A549 (cell line): ENCODE measurements around the gene UNC13C. TPM values are rescaled to one million over a fixed set of nuclear protein-coding genes. Genes with fewer than 3 reads are reported as not detected.

Experiments used
- ATAC-seq, 2 experiments: fragments of 200-7000 bp in 1 of 2; fragments of >200 bp in 1 of 2; cut with Nextera tagmentation in 1 of 2; cut with Tn5 transposase in 1 of 2; 3 replicates each; pipeline versions ENCODE4 v1.8.0 to v1.9.1; 2018 to 2020; ENCODE audit warnings: mild to moderate bottlenecking in 1 of 2, moderate library complexity in 1 of 2
- CTCF ChIA-PET: fragments of 300-600 bp; sonication (Branson Sonifier 250); formaldehyde crosslinking; extraction: SDS; loops from one replicate; lab custom pipeline; 2021; ENCODE audit warnings: antibody characterized with exemption, inconsistent platforms; lab: Yijun Ruan, JAX
- POLR2A ChIA-PET: fragments of 350-600 bp; formaldehyde crosslinking; extraction: SDS; loops from one replicate; lab custom pipeline; 2021; ENCODE audit warnings: antibody characterized with exemption, inconsistent platforms; lab: Yijun Ruan, JAX
- DNase-seq, 2 experiments: peaks; one replicate each; pipeline versions ENCODE4 v3.0.0 to v3.0.0-alpha.2; 2011 to 2016; ENCODE audit warnings: low read depth in 1 of 2, low spot score in 1 of 2
- FAIRE-seq: peaks from 2 replicates; lab custom pipeline; 2011; peaks lifted over from hg19 to GRCh38; lab: Jason Lieb, UNC
- H3K27ac ChIP-seq, 2 experiments: fragments of >200 bp; sonication (Bioruptor Twin); formaldehyde crosslinking; 3 replicates each; pipeline ENCODE4 v1.5.1; 2016 to 2017
- H3K4me1 ChIP-seq: fragments of >200 bp; sonication (Bioruptor Twin); formaldehyde crosslinking; 3 replicates; pipeline ENCODE4 v1.6.1; 2016
- H3K4me2 ChIP-seq: fragments of >200 bp; sonication (Bioruptor Twin); formaldehyde crosslinking; 3 replicates; pipeline ENCODE4 v1.6.1; 2016
- H3K4me3 ChIP-seq: fragments of >200 bp; sonication (Bioruptor Twin); formaldehyde crosslinking; 3 replicates; pipeline ENCODE4 v1.5.1; 2016
- H3K9me3 ChIP-seq: fragments of >200 bp; sonication (Bioruptor Twin); formaldehyde crosslinking; 3 replicates; pipeline ENCODE4 v1.6.1; 2016
- BHLHE40 ChIP-seq: IDR thresholded peaks from 2 replicates; pipeline ENCODE4 v1.6.1; 2012; ENCODE audit warnings: low read depth, low read length, inconsistent platforms
- CEBPB ChIP-seq, 2 experiments: fragments of >200 bp in 1 of 2; sonication (Bioruptor Twin) in 1 of 2; formaldehyde crosslinking in 1 of 2; IDR thresholded peaks; 2 replicates each; pipeline ENCODE4 v1.6.1; 2012 to 2016
- ESRRA ChIP-seq: fragments of 150-350 bp; IDR thresholded peaks from 2 replicates; pipeline ENCODE4 v1.6.1; 2014; ENCODE audit warnings: mild to moderate bottlenecking, low read length, borderline replicate concordance
- FOXS1 ChIP-seq: fragments of 250-450 bp; sonication (Bioruptor Pico); IDR thresholded peaks from 2 replicates; pipeline ENCODE4 v1.5.0; 2020; ENCODE audit warnings: mild to moderate bottlenecking, moderate library complexity
- HDAC2 ChIP-seq: fragments of 200-600 bp; sonication (generic); IDR thresholded peaks from 2 replicates; pipeline ENCODE4 v1.6.1; 2016
- HOXB13 ChIP-seq: fragments of 250-450 bp; sonication (Bioruptor Pico); IDR thresholded peaks from 2 replicates; pipeline ENCODE4 v1.5.0; 2020; ENCODE audit warnings: low read depth, mild to moderate bottlenecking, moderate library complexity
- HOXB5 ChIP-seq: fragments of 250-450 bp; sonication (Bioruptor Pico); IDR thresholded peaks from 2 replicates; pipeline ENCODE4 v1.5.0; 2020; ENCODE audit warnings: mild to moderate bottlenecking, moderate library complexity
- JUNB ChIP-seq: fragments of >200 bp; sonication (Bioruptor Twin); formaldehyde crosslinking; IDR thresholded peaks from 2 replicates; pipeline ENCODE4 v1.6.1; 2016
- KDM1A ChIP-seq: fragments of 200-600 bp; sonication (generic); IDR thresholded peaks from 2 replicates; pipeline ENCODE4 v1.6.1; 2016; ENCODE audit warnings: low read depth, mild to moderate bottlenecking
- MAFK ChIP-seq: fragments of 450-650 bp; IDR thresholded peaks from 2 replicates; pipeline ENCODE4 v1.6.1; 2014; ENCODE audit not compliant: partially characterized antibody
- MAZ ChIP-seq: fragments of 150-350 bp; IDR thresholded peaks from 2 replicates; pipeline ENCODE4 v1.6.1; 2014; ENCODE audit warnings: antibody characterized with exemption, low read depth, low read length, borderline replicate concordance
- NFE2L2 ChIP-seq: fragments of 150-350 bp; conservative IDR thresholded peaks from 2 replicates; pipeline ENCODE4 v1.6.1; 2014; ENCODE audit warnings: low read length
- NPAS2 ChIP-seq: fragments of 250-450 bp; sonication (Bioruptor Pico); IDR thresholded peaks from 2 replicates; pipeline ENCODE4 v1.8.0; 2022; ENCODE audit warnings: mild to moderate bottlenecking, moderate library complexity, borderline replicate concordance
- PHF8 ChIP-seq: fragments of 200-600 bp; sonication (generic); IDR thresholded peaks from 2 replicates; pipeline ENCODE4 v1.6.1; 2016; ENCODE audit warnings: low read depth, mild to moderate bottlenecking, antibody characterized with exemption, moderate library complexity, borderline replicate concordance
- RCOR1 ChIP-seq: fragments of 150-350 bp; IDR thresholded peaks from 2 replicates; pipeline ENCODE4 v1.6.1; 2014; ENCODE audit warnings: antibody characterized with exemption, low read length, low read depth
- RNF2 ChIP-seq: fragments of 200-600 bp; sonication (generic); IDR thresholded peaks from 2 replicates; pipeline ENCODE4 v1.6.1; 2016; ENCODE audit warnings: low read depth, mild to moderate bottlenecking, antibody characterized with exemption, moderate library complexity, borderline replicate concordance
- TP53 ChIP-seq: fragments of 250-450 bp; sonication (Bioruptor Pico); IDR thresholded peaks from 2 replicates; pipeline ENCODE4 v1.5.0; 2021; ENCODE audit warnings: mild to moderate bottlenecking, moderate library complexity
- ZFP36 ChIP-seq: fragments of 450-650 bp; IDR thresholded peaks from 2 replicates; pipeline ENCODE4 v1.6.1; 2014; ENCODE audit warnings: borderline replicate concordance; ENCODE audit not compliant: partially characterized antibody
- ZSCAN20 ChIP-seq: fragments of 250-450 bp; sonication (Bioruptor Pico); IDR thresholded peaks from 2 replicates; pipeline ENCODE4 v1.8.0; 2022; ENCODE audit warnings: mild to moderate bottlenecking, moderate library complexity
- WGBS: methylation state at CpG from one replicate; pipeline ENCODE4 v1.1.6; 2017; ENCODE audit errors: missing lambda C conversion rate; 5-methylcytosine and 5-hydroxymethylcytosine counted together
- polyA plus RNA-seq, 4 experiments: library from polyadenylated mRNA; depleted of rRNA in 3 of 4; stranded (reverse); fragments of >200 nt; fragmentation: RNase III in 1 of 4; extraction: RNeasy Plus Mini Kit Qiagen cat#74134 plus additional on column Dnase treatment in 1 of 4; gene quantifications; 2 replicates in 3 of 4; 3 replicates in 1 of 4; pipeline ENCODE4 v1.2.3, GENCODE V29; 2011 to 2017
- TF ChIP-seq, protein P1 (sequence below): fragments of 450-650 bp; IDR thresholded peaks from 2 replicates; pipeline ENCODE4 v1.6.1; 2014; ENCODE audit warnings: antibody characterized with exemption
- TF ChIP-seq, protein P2 (sequence below): fragments of >200 bp; sonication (Bioruptor Twin); formaldehyde crosslinking; IDR thresholded peaks from 3 replicates; pipeline ENCODE4 v1.6.1; 2016
- TF ChIP-seq, protein P3 (sequence below): IDR thresholded peaks from 2 replicates; pipeline ENCODE4 v1.6.1; 2012; ENCODE audit warnings: low read depth, borderline replicate concordance

Gene UNC13C
- polyA plus RNA-seq, 2 of the 4 experiments (the other 2 are of a cell fraction) = 0.01 to 0.04 TPM

DNA sequence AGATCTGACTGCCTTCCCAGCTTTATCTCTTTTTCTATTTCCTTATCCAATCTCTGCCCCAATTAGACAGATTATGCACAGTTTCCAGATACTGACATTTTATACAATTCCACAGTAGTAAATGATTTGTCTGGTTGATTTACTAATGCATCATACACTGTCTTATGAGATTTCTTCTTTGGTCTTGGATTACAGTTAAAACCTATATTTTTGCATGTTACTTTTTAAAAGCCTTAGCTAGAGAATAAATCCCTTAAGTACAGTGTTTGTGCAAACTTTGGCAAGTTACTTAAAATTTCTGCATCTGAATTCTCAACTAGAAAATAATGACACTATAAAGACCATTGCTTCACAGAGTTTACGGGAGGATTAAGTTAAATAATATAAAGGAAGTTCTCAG is 6.0 kb downstream of the UNC13C start:
- Histone ChIP-seq H3K27ac (no peak overlapping the region), H3K9me3 (no peaks in the 10 kb centered on the region), H3K4me2 (no peak overlapping the region), H3K4me3 (no peak overlapping the region)
- no peak for ATAC-seq
- WGBS = 59% methylated on average over 1 of the region's 1 CpG
- POLR2A ChIA-PET = no interaction called here
- CTCF ChIA-PET = no interaction called here
- no peak for DNase-seq
- no peak for FAIRE-seq
- TF ChIP-seq RNF2 = no peak
- no peak for TF ChIP-seq MAFK
- TF ChIP-seq JUNB = no peak
- TF ChIP-seq ZFP36 = no peak
- TF ChIP-seq, protein P1, sequence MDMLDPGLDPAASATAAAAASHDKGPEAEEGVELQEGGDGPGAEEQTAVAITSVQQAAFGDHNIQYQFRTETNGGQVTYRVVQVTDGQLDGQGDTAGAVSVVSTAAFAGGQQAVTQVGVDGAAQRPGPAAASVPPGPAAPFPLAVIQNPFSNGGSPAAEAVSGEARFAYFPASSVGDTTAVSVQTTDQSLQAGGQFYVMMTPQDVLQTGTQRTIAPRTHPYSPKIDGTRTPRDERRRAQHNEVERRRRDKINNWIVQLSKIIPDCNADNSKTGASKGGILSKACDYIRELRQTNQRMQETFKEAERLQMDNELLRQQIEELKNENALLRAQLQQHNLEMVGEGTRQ = no peak
- TF ChIP-seq, all 56 proteins: peak for 0
- H3K4me1 ChIP-seq = 0 out of 3 replicates have a peak, but pooled peaks cover 4% of the 10 kb centered on the region

DNA sequence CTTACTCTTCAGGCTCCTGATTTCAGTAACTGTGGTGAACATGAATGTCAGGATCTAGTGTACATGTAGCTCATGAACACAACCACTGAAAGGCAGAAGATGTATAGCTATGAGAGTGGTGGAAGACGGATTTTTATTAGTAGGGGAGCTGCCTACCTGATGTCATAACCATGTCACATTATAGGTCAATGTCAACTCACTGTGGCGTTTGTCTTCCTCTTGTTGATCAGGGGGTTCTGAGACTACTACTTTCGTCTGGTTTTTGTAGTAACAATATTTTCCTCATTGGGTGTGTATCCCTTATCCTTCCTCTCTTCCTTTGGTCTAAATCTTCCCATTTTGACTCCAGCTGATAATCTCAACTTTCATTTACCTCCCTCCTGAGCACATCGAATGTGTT is 7.3 kb downstream of the UNC13C start:
- TF ChIP-seq TP53 (no peak), PHF8 (no peak), MAZ (no peak), NFE2L2 (no peak), FOXS1 (CRISPR knock-in tag) (no peak), RCOR1 (no peak), ESRRA (no peak), CEBPB (IDR thresholded peaks at IDR 0.05) (no peak), HOXB13 (no peak)
- TF ChIP-seq, protein P1 = no peak
- TF ChIP-seq, protein P2, sequence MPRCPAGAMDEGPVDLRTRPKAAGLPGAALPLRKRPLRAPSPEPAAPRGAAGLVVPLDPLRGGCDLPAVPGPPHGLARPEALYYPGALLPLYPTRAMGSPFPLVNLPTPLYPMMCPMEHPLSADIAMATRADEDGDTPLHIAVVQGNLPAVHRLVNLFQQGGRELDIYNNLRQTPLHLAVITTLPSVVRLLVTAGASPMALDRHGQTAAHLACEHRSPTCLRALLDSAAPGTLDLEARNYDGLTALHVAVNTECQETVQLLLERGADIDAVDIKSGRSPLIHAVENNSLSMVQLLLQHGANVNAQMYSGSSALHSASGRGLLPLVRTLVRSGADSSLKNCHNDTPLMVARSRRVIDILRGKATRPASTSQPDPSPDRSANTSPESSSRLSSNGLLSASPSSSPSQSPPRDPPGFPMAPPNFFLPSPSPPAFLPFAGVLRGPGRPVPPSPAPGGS = no peak
- H3K4me1 ChIP-seq = 0 out of 3 replicates have a peak, but pooled peaks cover 4% of the 10 kb centered on the region
- WGBS = 36% methylated on average over 4 of the region's 4 CpGs
- H3K4me2 ChIP-seq = no peak overlapping the region
- FAIRE-seq = no peak
- H3K9me3 ChIP-seq = no peaks in the 10 kb centered on the region
- no peak overlapping the region for H3K4me3 ChIP-seq
- DNase-seq = no peak
- CTCF ChIA-PET = no interaction called here
- ATAC-seq = no peak
- H3K27ac ChIP-seq = no peak overlapping the region
- POLR2A ChIA-PET = no interaction called here

DNA sequence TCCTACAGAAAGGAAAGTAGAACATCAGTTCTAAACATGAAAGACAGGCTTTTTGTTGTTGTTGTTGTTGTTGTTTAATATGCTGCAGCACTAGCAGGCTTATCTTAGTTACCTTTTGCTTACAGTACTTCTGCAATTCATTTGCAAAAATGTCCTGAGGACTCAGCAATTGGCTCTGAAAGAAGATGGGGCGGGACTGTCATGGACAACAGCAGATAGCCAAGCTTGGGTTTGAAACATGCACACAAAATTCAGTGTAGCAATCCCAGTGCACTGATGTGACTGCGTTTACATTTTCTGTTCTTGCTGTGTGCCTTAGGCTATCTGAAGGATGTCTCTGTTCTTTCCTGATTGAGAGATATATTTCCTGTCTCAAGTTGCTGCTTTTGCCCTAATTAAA is 9.2 kb downstream of the UNC13C start:
- no peak overlapping the region for H3K27ac ChIP-seq
- CTCF ChIA-PET = no interaction called here
- no peak for TF ChIP-seq NPAS2
- no peak for TF ChIP-seq HOXB5 (CRISPR knock-in tag)
- no peak for TF ChIP-seq ZSCAN20 (CRISPR knock-in tag)
- TF ChIP-seq, all 56 proteins: peak for 0
- 36% methylated on average over 2 of the region's 2 CpGs for WGBS
- ATAC-seq (no peak), DNase-seq (no peak), FAIRE-seq (no peak)
- Histone ChIP-seq H3K4me1 (0 out of 3 replicates have a peak, but pooled peaks cover 4% of the 10 kb centered on the region), H3K4me2 (no peak overlapping the region), H3K9me3 (no peaks in the 10 kb centered on the region), H3K4me3 (no peak overlapping the region)
- POLR2A ChIA-PET = no interaction called here

DNA sequence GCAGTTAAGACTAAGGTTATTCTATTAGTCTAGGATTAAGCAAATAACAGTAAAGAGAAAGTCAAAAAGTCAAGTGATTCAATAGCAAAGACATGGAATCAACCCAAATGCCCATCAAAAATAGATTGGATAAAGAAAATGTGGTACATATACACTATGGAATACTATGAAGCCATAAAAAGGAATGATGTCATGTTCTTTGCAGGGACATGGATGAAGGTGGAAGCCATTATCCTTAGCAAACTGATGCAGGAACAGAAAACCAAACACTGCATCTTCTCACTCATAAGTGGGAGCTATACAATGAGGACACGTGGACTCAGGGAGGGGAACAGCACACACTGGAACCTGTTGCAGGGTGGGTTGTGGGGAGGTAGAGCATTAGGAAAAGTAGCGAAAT is 29.0 kb downstream of the UNC13C start:
- ChIA-PET CTCF (no interaction called here), POLR2A (no interaction called here)
- no peak for DNase-seq
- no peak overlapping the region for H3K4me2 ChIP-seq
- WGBS = 11% methylated on average over 2 of the region's 2 CpGs
- H3K4me1 ChIP-seq = no peaks in the 10 kb centered on the region
- H3K9me3 ChIP-seq = no peaks in the 10 kb centered on the region
- no peak for FAIRE-seq
- H3K27ac ChIP-seq = no peak overlapping the region
- no peak for ATAC-seq
- no peak for TF ChIP-seq KDM1A
- TF ChIP-seq HOXB13 = no peak
- no peak for TF ChIP-seq HDAC2
- TF ChIP-seq BHLHE40 = no peak
- no peak for TF ChIP-seq NPAS2
- TF ChIP-seq, protein P3, sequence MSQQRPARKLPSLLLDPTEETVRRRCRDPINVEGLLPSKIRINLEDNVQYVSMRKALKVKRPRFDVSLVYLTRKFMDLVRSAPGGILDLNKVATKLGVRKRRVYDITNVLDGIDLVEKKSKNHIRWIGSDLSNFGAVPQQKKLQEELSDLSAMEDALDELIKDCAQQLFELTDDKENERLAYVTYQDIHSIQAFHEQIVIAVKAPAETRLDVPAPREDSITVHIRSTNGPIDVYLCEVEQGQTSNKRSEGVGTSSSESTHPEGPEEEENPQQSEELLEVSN = no peak
- no peak for TF ChIP-seq MAFK
- H3K4me3 ChIP-seq = no peak overlapping the region
